H1 (cell line): ENCODE measurements around the gene TMOD4. TPM values are rescaled to one million over a fixed set of nuclear protein-coding genes. Genes with fewer than 3 reads are reported as not detected.

Experiments used
- CTCF ChIA-PET: fragments of 300-600 bp; sonication (Branson Sonifier 250); formaldehyde crosslinking; loops from one replicate; lab custom pipeline; 2021; ENCODE audit not compliant: partially characterized antibody; lab: Charles Lee
- POLR2A ChIA-PET: fragments of 300-600 bp; sonication (Branson Sonifier 250); formaldehyde crosslinking; loops from one replicate; lab custom pipeline; 2021; ENCODE audit warnings: inconsistent platforms; ENCODE audit not compliant: partially characterized antibody; lab: Charles Lee
- DNase-seq, 2 experiments: peaks; one replicate each; pipeline versions ENCODE4 v3.0.0 to v3.0.0-alpha.2; 2010 to 2022; ENCODE audit warnings: low spot score in 2 of 2, low read depth in 1 of 2, mixed read lengths in 1 of 2
- FAIRE-seq: peaks from 2 replicates; lab custom pipeline; 2011; peaks lifted over from hg19 to GRCh38; lab: Jason Lieb, UNC
- H2AFZ ChIP-seq: 2 replicates; pipeline ENCODE4 v1.8.1; 2012; ENCODE audit warnings: low read length, inconsistent platforms
- H2AK5ac ChIP-seq: 2 replicates; pipeline ENCODE4 v1.6.1; 2013; ENCODE audit warnings: low read depth, low read length
- H2BK120ac ChIP-seq: replicated peaks from 2 replicates; pipeline ENCODE3; 2013; ENCODE audit warnings: low read depth, low read length, inconsistent platforms
- H2BK12ac ChIP-seq: 2 replicates; pipeline ENCODE4 v1.6.1; 2013; ENCODE audit warnings: low read depth, low read length
- H2BK15ac ChIP-seq: 2 replicates; pipeline ENCODE4 v1.6.1; 2013; ENCODE audit warnings: low read length
- H2BK20ac ChIP-seq: 2 replicates; pipeline ENCODE4 v1.6.1; 2013; ENCODE audit warnings: low read length
- H2BK5ac ChIP-seq: 2 replicates; pipeline ENCODE4 v1.6.1; 2013; ENCODE audit warnings: low read depth, low read length
- H3K14ac ChIP-seq: 2 replicates; pipeline ENCODE4 v1.6.1; 2013; ENCODE audit warnings: inconsistent platforms; ENCODE audit not compliant: insufficient read length
- H3K18ac ChIP-seq: 2 replicates; pipeline ENCODE4 v1.6.1; 2013; ENCODE audit warnings: low read length; ENCODE audit errors: extremely low read depth
- H3K23ac ChIP-seq: 2 replicates; pipeline ENCODE4 v1.6.1; 2013; ENCODE audit warnings: inconsistent platforms; ENCODE audit not compliant: insufficient read length
- H3K23me2 ChIP-seq: 2 replicates; pipeline ENCODE4 v1.6.1; 2013; ENCODE audit warnings: low read depth, low read length
- H3K27ac ChIP-seq: 2 replicates; pipeline ENCODE4 v1.6.1; 2011; ENCODE audit warnings: low read depth, low read length, inconsistent platforms
- H3K27me3 ChIP-seq, 4 experiments: replicated peaks in 1 of 4; 1 replicate in 1 of 4; 2 replicates in 3 of 4; pipeline versions ENCODE4 v1.6.1 to v1.8.1; 2011 to 2013; ENCODE audit warnings: low read length in 3 of 4, mild to moderate bottlenecking in 3 of 4, inconsistent platforms in 2 of 4, mixed read lengths in 2 of 4, moderate library complexity in 1 of 4; ENCODE audit not compliant: control insufficient read depth in 3 of 4, insufficient read depth in 3 of 4; ENCODE audit errors: extremely low read depth in 1 of 4
- H3K36me3 ChIP-seq, 4 experiments: 2 replicates each; pipeline versions ENCODE4 v1.6.1 to v1.8.1; 2011 to 2013; ENCODE audit warnings: mild to moderate bottlenecking in 4 of 4, low read length in 3 of 4, moderate library complexity in 2 of 4, control low read depth in 1 of 4, inconsistent platforms in 1 of 4; ENCODE audit not compliant: insufficient read depth in 4 of 4, control insufficient read depth in 2 of 4
- H3K4ac ChIP-seq: replicated peaks from 2 replicates; pipeline ENCODE3; 2013; ENCODE audit warnings: low read length, low read depth, mixed read lengths, inconsistent platforms; ENCODE audit not compliant: insufficient read length
- H3K4me1 ChIP-seq, 4 experiments: replicated peaks in 1 of 4; 1 replicate in 1 of 4; 2 replicates in 3 of 4; pipeline versions ENCODE4 v1.6.1 to v1.8.1; 2011 to 2013; ENCODE audit warnings: low read length in 3 of 4, inconsistent platforms in 2 of 4, mixed read lengths in 1 of 4; ENCODE audit not compliant: insufficient read depth in 4 of 4, control insufficient read depth in 3 of 4
- H3K4me2 ChIP-seq, 2 experiments: 2 replicates each; pipeline versions ENCODE4 v1.6.1 to v1.8.1; 2011 to 2013; ENCODE audit warnings: low read depth in 2 of 2, low read length in 2 of 2, control low read depth in 1 of 2, inconsistent platforms in 1 of 2, mild to moderate bottlenecking in 1 of 2; ENCODE audit not compliant: insufficient read depth in 1 of 2
- H3K4me3 ChIP-seq, 4 experiments: fragments of 200-600, 300-600 bp in 1 of 4; sonication (generic), shearing (Covaris generic), sonication (Bioruptor Twin) in 1 of 4; 2 replicates each; pipeline versions ENCODE4 v1.5.1 to v1.8.1; 2011 to 2016; ENCODE audit warnings: low read length in 4 of 4, low read depth in 3 of 4, control low read depth in 2 of 4, inconsistent platforms in 2 of 4, mild to moderate bottlenecking in 2 of 4, mixed read lengths in 1 of 4, moderate library complexity in 1 of 4; ENCODE audit not compliant: insufficient read depth in 2 of 4; ENCODE audit errors: extremely low read depth in 1 of 4
- H3K56ac ChIP-seq: replicated peaks from 2 replicates; pipeline ENCODE3; 2013; ENCODE audit warnings: low read depth, mild to moderate bottlenecking, mixed read lengths, low read length, inconsistent platforms; ENCODE audit not compliant: insufficient read length
- H3K79me1 ChIP-seq: 2 replicates; pipeline ENCODE4 v1.6.1; 2013; ENCODE audit warnings: low read depth, low read length, control low read depth
- H3K79me2 ChIP-seq, 2 experiments: 2 replicates each; pipeline versions ENCODE4 v1.6.1 to v1.8.1; 2012 to 2013; ENCODE audit warnings: low read length in 2 of 2, mild to moderate bottlenecking in 2 of 2, inconsistent platforms in 1 of 2; ENCODE audit not compliant: insufficient read depth in 2 of 2, control insufficient read depth in 1 of 2
- H3K9ac ChIP-seq, 4 experiments: replicated peaks in 1 of 4; 1 replicate in 1 of 4; 2 replicates in 3 of 4; pipeline versions ENCODE4 v1.6.1 to v1.8.1; 2011 to 2013; ENCODE audit warnings: low read depth in 3 of 4, low read length in 3 of 4, control low read depth in 2 of 4, mild to moderate bottlenecking in 2 of 4, moderate library complexity in 2 of 4, inconsistent platforms in 1 of 4; ENCODE audit errors: extremely low read depth in 1 of 4
- H3K9me3 ChIP-seq, 2 experiments: 2 replicates each; pipeline versions ENCODE4 v1.6.1 to v1.8.1; 2012 to 2013; ENCODE audit warnings: mild to moderate bottlenecking in 2 of 2, moderate library complexity in 2 of 2, control low read depth in 1 of 2, inconsistent platforms in 1 of 2, low read depth in 1 of 2, low read length in 1 of 2, mixed read lengths in 1 of 2; ENCODE audit not compliant: insufficient read depth in 2 of 2
- H4K20me1 ChIP-seq, 2 experiments: replicated peaks in 1 of 2; 2 replicates each; pipeline versions ENCODE3 to v1.8.1; 2011 to 2013; ENCODE audit warnings: inconsistent platforms in 2 of 2, low read length in 2 of 2, mild to moderate bottlenecking in 1 of 2; ENCODE audit not compliant: insufficient read depth in 2 of 2, control insufficient read depth in 1 of 2
- H4K5ac ChIP-seq: 2 replicates; pipeline ENCODE4 v1.6.1; 2013; ENCODE audit warnings: low read length, low read depth, mixed read lengths, inconsistent platforms; ENCODE audit not compliant: insufficient read length
- H4K8ac ChIP-seq: 2 replicates; pipeline ENCODE4 v1.8.0; 2013; ENCODE audit warnings: mild to moderate bottlenecking, moderate library complexity, low read length, inconsistent platforms; ENCODE audit not compliant: insufficient read depth; ENCODE audit errors: extremely low read depth
- H4K91ac ChIP-seq: replicated peaks from 2 replicates; pipeline ENCODE3; 2013; ENCODE audit warnings: low read length, mixed read lengths, inconsistent platforms; ENCODE audit not compliant: insufficient read length
- ASH2L ChIP-seq: fragments of 200-600, 300-600 bp; sonication (generic); IDR thresholded peaks from one replicate; pipeline ENCODE4 v1.7.1; 2017; ENCODE audit warnings: low read length
- BACH1 ChIP-seq: IDR thresholded peaks from 2 replicates; pipeline ENCODE4 v1.6.1; 2012; ENCODE audit warnings: low read length, improper control_type of control experiment
- BRCA1 ChIP-seq: IDR thresholded peaks from 2 replicates; pipeline ENCODE4 v1.6.1; 2012; ENCODE audit warnings: low read depth, low read length, improper control_type of control experiment
- CREB1 ChIP-seq: IDR thresholded peaks from 2 replicates; pipeline ENCODE4 v1.6.1; 2012; ENCODE audit warnings: inconsistent platforms
- KDM1A ChIP-seq: fragments of 200-600, 300-600 bp; sonication (generic); IDR thresholded peaks from 2 replicates; pipeline ENCODE4 v1.7.1; 2016; ENCODE audit warnings: mild to moderate bottlenecking, low read length, borderline replicate concordance
- POLR2A ChIP-seq, 2 experiments: IDR thresholded peaks; 1 replicate in 1 of 2; 2 replicates in 1 of 2; pipeline ENCODE4 v1.6.1; 2011; ENCODE audit warnings: low read depth in 2 of 2, low read length in 2 of 2, mild to moderate bottlenecking in 2 of 2; ENCODE audit errors: control extremely low read depth in 1 of 2
- POLR2AphosphoS5 ChIP-seq: IDR thresholded peaks from 2 replicates; pipeline ENCODE4 v1.6.1; 2011; ENCODE audit warnings: low read depth, low read length
- SP1 ChIP-seq: IDR thresholded peaks from 2 replicates; pipeline ENCODE4 v1.6.1; 2011; ENCODE audit warnings: low read depth, low read length
- SP2 ChIP-seq: IDR thresholded peaks from 2 replicates; pipeline ENCODE4 v1.6.1; 2012; ENCODE audit warnings: mild to moderate bottlenecking, low read length, inconsistent platforms
- SP4 ChIP-seq: IDR thresholded peaks from 2 replicates; pipeline ENCODE4 v1.6.1; 2012; ENCODE audit warnings: low read length, inconsistent platforms
- SUZ12 ChIP-seq: fragments of 200-600 bp; sonication (generic); IDR thresholded peaks from 2 replicates; pipeline ENCODE4 v1.6.1; 2012; ENCODE audit warnings: mild to moderate bottlenecking, inconsistent platforms, low read length, moderate library complexity, mixed read lengths
- TBP ChIP-seq: IDR thresholded peaks from 2 replicates; pipeline ENCODE4 v1.6.1; 2011; ENCODE audit warnings: low read depth, low read length, improper control_type of control experiment
- YY1 ChIP-seq: IDR thresholded peaks from 2 replicates; pipeline ENCODE4 v1.6.1; 2011; ENCODE audit warnings: low read depth, mild to moderate bottlenecking, low read length
- WGBS, 2 experiments: shearing (Covaris generic) in 1 of 2; methylation state at CpG; one replicate each; pipeline versions ENCODE4 v1.1.6 to v1.1.7; 2013 to 2015; ENCODE audit warnings: low lambda C conversion rate in 2 of 2, mixed read lengths in 2 of 2, inconsistent platforms in 1 of 2, low coverage in 1 of 2, missing lambda C conversion rate in 1 of 2; ENCODE audit not compliant: insufficient replicate concordance in 2 of 2, insufficient coverage in 1 of 2, insufficient read length in 1 of 2; ENCODE audit errors: extremely low coverage in 1 of 2, missing lambda C conversion rate in 1 of 2; 5-methylcytosine and 5-hydroxymethylcytosine counted together
- polyA plus RNA-seq, 7 experiments: library from polyadenylated mRNA; depleted of rRNA in 3 of 7; stranded (reverse) in 5 of 7; unstranded in 2 of 7; fragments of >200 nt in 5 of 7; fragments of 200-250 nt in 2 of 7; gene quantifications; 1 replicate in 5 of 7; 2 replicates in 1 of 7; 4 replicates in 1 of 7; pipeline versions ENCODE4 v1.2.1 to v1.2.3, GENCODE V29; 2011 to 2013; ENCODE audit warnings: missing spikeins in 2 of 7, mixed read lengths in 2 of 7
- total RNA-seq: library from RNA; stranded (reverse); fragmentation: NEBNext Ultra II Directional; extraction: Animal tissue kit (Norgen Biotek cat#: 25700); gene quantifications from 2 replicates; pipeline ENCODE4 v1.2.1, GENCODE V29; 2021

Gene TMOD4
- total and polyA plus RNA-seq, 2 of the 8 experiments (the other 6 are each of a cell fraction or from before 2014, with no cell fraction given), result 0.42 TPM; not detected in 1

DNA sequence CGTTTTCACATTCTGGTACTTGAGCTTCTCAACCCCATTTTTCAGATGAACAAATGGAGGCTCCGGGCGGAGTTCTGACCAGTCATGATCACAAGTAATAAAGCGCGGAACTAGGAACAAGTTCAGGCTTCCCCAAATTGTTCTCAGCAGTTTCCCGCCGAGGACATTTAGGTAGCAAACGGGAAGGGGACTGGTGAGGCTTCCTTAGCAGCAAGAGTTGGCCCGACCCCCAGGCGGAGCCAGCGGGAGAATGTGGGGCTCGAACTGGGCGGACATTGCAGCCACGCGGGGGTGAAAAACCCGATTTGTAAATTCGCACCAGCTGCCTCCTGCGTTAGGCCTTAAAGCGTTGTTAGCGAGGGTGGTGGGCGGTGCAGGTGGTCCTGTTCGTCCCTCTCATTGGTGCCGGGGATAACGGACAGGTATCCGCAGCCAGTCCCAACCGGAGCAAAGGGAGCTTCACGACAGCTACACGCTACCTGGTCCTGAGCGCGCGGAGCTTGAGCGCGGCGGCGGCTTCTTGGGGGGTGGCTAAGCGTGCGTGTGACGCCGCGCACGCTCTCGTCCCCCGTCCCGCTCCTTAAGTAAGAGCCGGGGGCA lies 44.7 kb downstream of the TMOD4 start:
- Histone ChIP-seq H2BK15ac (no peak overlapping the region), H2AFZ (peak overlapping the region; percentile 47; the same call in 1 of the 2 replicates), H4K91ac (peak overlapping the region; percentile 58), H3K4me3 (peak overlapping the region; percentile 37 to 64 (median 45); a peak in 7 of 8 replicates), H3K79me2 (no peaks in the 10 kb centered on the region), H3K27me3 (peaks cover 0 to 28% (median 20%) of the 10 kb centered on the region in 4 experiments; a peak in 5 of 7 replicates), H3K79me1 (no peaks in the 10 kb centered on the region), H4K8ac (peak overlapping the region; percentile 60; the same call in 1 of the 2 replicates), H3K4me1 (peaks cover 0 to 12% (median 8%) of the 10 kb centered on the region in 4 experiments; a peak in 5 of 7 replicates), H3K36me3 (peaks cover 0 to 6% (median 2%) of the 10 kb centered on the region in 4 experiments; a peak in 2 of 8 replicates), H3K4me2 (peak overlapping the region; percentile 84 to 90), H3K56ac (peak overlapping the region; percentile 38), H3K9ac (peak overlapping the region in 3 of 4 experiments; percentile 26 to 67 (median 29); a peak in 4 of 7 replicates), H3K23me2 (peaks cover 15% of the 10 kb centered on the region), H4K20me1 (peaks cover 0 to 4% of the 10 kb centered on the region in 2 experiments), H2BK5ac (no peak overlapping the region), H2AK5ac (no peak overlapping the region), H3K4ac (no peak overlapping the region), H2BK12ac (no peak overlapping the region; the same call in 1 of the 2 replicates), H3K18ac (peak overlapping the region; percentile 66; the same call in 1 of the 2 replicates), H3K23ac (no peak overlapping the region), H4K5ac (no peak overlapping the region), H3K27ac (peak overlapping the region; percentile 42; the same call in 1 of the 2 replicates), H3K14ac (no peak overlapping the region), H2BK20ac (no peak overlapping the region), H3K9me3 (no peaks in the 10 kb centered on the region), H2BK120ac (no peak overlapping the region)
- FAIRE-seq, result peak; percentile 98
- ChIA-PET CTCF (interaction anchor here (0.5 to 7.9 kb wide), 15 partner anchors 9 to 509 kb away, joined by 3 to 94 read pairs (median 5); partner anchors contain the start of genes GABPB2, SCNM1 and TNFAIP8L2), POLR2A (interaction anchor here (0.7 to 9.8 kb wide), 15 partner anchors 8 to 157 kb away, joined by 3 to 124 read pairs (median 4); partner anchors contain the start of genes CERS2, LYSMD1, PSMD4 and SCNM1)
- WGBS, 2 experiments, result 9% methylated on average over 37 of the region's 45 CpGs; no CpG with 5 or more reads in 1 of the 2 experiments
- DNase-seq, result peak; percentile 87 to 91
- TF ChIP-seq SP4 (no peak), ASH2L (no peak), CREB1 (peak; percentile 77), YY1 (no peak), POLR2A (IDR thresholded peaks at IDR 0.05; ENCODE audit: control extremely low read depth in 1 of 2, low read depth in 2 of 2, low read length in 2 of 2) (peak in 1 of 2 experiments; percentile 67; a peak in 1 of 3 replicates), TBP (peak; percentile 56; the same call in 1 of the 2 replicates), KDM1A (peak; percentile 95), BRCA1 (no peak), POLR2AphosphoS5 (peak; percentile 77), SP1 (peak; percentile 94), BACH1 (peak; percentile 9; the same call in 1 of the 2 replicates), SUZ12 (no peak), SP2 (peak; percentile 57)
